ENCODE data around the gene DCHS1.

Gene DCHS1

GRCh38 chr11:6673523-6674218 is 18.1 kb upstream of the DCHS1 start:
- DNase-seq, result no peak

- no peak for DNase-seq
Measured at GRCh38 chr11:6671991-6672390, 16.4 kb upstream of the DCHS1 start.

DNA sequence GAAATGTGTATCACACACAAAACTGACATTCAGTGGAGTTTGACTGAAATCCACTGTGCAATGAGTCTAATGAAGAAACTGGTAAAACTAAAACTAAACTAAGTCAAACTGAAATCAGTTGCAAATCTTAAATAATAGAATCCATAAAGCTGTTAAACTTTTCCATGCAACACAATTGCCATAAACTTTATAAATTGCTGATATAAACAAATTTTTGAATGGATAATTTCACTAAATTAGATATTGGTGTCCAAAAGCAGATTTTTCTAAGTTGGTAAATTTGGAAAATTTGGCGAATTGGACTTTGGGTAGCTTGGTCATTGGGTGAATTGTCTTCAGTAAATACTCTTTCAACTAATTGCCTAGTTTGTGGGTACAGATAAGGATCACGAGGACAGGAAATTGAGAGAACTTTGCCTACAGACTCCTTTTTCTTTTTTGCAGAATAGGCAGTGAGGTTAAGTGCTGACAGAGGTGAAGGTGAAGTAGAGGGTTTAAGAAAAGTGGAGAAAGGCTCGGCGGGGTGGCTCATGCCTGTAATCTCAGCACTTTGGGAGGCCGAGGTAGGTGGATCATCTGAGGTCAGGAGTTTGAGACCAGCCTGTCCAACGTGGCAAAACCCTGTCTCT is 14.7 kb upstream of the DCHS1 start:
- no peak for DNase-seq

- DNase-seq, result peak; percentile 48
Measured at GRCh38 chr11:6667733-6668374, 12.2 kb upstream of the DCHS1 start.

- DNase-seq, result no peak
Measured at GRCh38 chr11:6666302-6667183, 10.9 kb upstream of the DCHS1 start.

DNA sequence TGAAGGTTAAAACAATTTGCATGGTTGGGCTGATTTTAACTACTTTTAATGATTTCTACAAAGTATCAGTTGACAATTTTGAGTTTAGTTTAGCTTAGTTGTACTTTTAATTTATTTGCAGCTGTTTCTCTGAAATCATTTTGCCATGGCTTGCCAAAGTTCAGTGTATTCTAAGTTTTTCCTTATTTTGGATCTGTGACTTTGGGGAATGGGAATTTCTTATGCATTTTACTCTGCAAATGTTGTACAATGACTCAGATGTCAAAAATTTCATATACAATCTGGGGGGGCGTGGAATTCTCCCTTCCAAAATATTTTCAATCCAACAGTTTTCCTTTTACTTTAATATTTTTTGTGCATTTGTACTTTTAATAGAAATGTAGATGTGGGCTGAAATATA is 8.9 kb upstream of the DCHS1 start:
- no peak for DNase-seq

- no peak for DNase-seq
Measured at GRCh38 chr11:6663794-6664469, 8.3 kb upstream of the DCHS1 start.

DNA sequence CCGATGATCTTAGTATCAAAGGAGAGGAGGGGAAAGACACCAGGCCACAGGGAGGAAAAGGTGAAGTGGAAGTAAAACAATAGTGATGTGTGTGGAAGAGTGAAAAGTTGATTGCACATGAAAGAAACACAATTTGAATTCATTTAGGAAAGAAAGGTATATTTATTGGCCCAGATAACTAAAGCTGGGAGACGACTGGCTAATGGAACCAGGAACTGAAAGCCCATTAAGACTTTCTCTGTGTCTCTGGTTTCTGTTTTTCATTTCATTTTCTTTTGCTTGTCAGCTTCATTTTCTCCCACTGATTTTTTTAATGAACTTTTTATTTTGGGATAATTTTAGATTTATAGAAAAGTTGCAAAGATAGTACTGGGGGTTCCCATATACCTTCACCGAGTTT is 5.1 kb upstream of the DCHS1 start:
- no peak for DNase-seq

GRCh38 chr11:6658647-6659046 is 3.0 kb upstream of the DCHS1 start:
- DNase-seq, result no peak

GRCh38 chr11:6657346-6657745 is 1.7 kb upstream of the DCHS1 start:
- DNase-seq, result no peak

GRCh38 chr11:6656936-6657335 is 1.3 kb upstream of the DCHS1 start:
- DNase-seq, result no peak

- no peak for DNase-seq
Measured at GRCh38 chr11:6656584-6656915, 941 bp upstream of the DCHS1 start.

DNA sequence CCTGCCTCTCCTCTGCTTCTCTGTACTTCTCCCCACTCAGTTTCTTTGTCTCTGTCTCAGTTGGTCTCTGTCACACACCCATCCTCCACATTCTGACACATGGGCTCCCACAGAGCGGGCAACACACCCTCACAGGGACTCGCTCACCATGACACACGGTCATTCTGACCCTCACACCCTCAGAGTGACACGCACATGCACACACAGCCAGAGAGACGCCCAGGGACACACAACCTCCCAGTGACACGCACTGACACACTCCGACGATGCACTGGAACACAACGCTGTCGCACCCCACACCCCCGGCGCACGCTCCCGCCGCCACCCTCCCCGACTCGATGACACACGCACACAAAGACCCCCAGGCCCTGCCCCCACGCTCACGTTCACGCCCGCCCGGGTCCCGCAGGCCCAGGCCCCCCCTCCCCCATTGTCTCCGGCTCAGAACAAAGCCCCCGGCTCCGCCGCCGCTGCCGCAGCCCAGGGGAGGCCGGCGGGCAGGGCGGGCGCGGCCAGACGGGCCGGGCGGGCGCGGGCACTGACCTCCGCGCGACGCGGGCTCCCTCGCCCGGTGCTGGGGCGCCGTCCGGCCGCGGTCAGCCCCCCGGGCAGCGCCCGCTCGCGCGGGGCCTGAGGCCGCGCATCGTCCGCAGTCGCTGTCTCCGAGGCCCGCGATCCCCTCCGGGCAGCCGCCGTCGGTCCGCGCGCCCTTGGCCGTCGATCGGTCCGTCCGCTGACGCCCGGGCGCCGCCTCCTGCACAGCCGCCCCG is 404 bp downstream of the DCHS1 start:
- no peak for DNase-seq

DNA sequence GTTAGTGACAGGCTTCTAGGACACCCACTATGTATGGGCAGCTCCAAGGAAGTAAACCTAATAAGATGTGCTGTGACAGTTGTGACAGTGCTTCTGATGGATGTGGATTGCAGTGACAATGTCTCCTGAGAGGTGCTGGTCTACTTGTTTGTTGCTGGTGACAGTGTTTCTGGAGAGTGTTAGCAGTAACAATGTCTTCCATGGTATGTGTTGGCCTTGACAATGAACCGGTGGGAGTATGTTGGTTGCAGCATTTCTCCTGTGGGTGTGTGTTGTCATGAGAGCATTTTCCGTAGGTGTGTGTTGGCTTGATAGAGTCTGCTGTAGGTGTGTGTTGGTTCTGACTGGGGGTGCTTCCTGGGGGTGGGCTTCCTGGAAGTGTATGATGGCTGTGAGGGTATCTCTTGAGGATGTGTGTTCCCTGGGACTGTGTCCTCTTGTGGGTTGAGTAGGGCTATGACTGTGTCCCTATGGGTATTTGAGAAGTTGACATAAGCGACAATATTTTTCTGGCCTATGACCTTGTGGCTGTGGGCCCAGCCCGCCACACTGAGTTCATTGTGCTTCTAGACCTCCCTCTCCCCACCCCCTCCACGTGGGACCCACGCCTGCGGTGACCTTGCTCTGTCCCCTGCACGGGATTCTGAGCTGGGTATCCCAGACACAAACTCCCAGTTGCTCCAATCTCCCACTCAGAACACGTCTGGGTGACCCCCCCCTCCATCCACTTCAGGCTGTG is 1.2 kb downstream of the DCHS1 start:
- DNase-seq, result no peak

GRCh38 chr11:6653656-6654055 is 2.0 kb downstream of the DCHS1 start:
- DNase-seq, result no peak

DNA sequence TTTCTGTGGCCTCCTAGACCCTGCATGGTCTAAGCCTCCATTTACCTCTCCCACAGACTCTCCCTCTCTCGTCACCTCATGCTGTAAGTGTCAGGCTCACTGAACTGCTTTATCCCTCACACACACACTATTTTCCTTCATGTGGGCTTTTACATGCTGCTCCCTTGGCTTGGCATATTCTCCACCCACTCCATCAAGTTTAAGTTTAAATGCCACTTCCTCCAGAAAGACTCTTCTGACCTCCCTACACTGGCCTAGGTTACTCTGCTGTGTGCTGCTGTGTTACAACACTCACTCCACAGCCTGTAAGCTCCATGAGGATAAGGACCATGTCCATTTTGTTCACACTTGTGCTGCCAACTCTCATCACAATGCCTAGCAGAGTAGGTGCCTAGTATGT is 2.5 kb downstream of the DCHS1 start:
- DNase-seq, result peak; percentile 32

DNA sequence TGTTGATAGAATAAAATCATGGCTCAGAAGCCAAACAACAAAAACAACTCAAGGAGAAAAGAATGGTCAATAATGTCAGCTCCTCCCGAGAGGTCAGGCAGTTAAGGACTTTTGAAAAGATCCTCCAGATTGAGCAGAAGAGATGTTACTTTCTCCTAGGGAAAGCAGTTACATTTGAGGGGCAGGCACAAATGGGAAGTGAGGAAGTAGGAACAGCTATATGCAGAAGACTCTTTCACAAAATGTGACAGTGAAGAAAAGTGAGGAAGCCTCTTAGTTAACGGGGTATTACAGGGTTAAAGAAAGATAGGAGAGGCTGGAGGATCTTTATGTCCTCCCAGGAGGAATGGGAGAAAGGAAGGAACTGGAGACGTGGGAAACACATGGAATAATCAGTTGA is 3.4 kb downstream of the DCHS1 start:
- peak; percentile 20 for DNase-seq

DNA sequence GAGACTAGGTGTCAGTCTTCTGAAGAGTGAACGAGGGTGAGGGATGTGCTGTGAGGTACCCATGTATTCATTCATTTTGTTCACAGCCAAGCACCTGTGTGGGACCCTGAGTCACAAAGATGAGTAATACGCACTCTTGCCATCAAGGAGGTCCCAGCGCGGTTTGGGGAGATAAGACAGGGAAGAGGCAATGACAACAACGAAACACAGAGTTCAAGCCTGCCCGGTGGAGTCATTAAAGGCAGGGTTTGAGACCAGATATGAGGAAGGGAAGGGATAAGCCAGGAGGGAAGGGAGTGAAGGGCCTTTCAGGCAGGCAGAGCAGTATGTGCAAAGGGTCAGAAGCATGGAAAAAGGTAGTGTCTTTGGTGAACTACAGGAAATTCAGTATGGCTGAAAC is 4.6 kb downstream of the DCHS1 start:
- DNase-seq, result no peak

GRCh38 chr11:6650104-6650503 is 5.5 kb downstream of the DCHS1 start:
- DNase-seq, result no peak

- peak; percentile 68 for DNase-seq
Measured at GRCh38 chr11:6648501-6648900, 7.1 kb downstream of the DCHS1 start.

- DNase-seq, result no peak
Measured at GRCh38 chr11:6647836-6648235, 7.8 kb downstream of the DCHS1 start.
